BJ (cell line): ENCODE measurements around the gene DNAJC18. TPM values are rescaled to one million over a fixed set of nuclear protein-coding genes. Genes with fewer than 3 reads are reported as not detected.

Experiments
- CTCF ChIA-PET: fragments of 350-600 bp; formaldehyde crosslinking; extraction: SDS; loops from one replicate; lab custom pipeline; 2021; ENCODE audit warnings: antibody characterized with exemption, inconsistent platforms; lab: Yijun Ruan, JAX
- POLR2A ChIA-PET: fragments of 300-600 bp; sonication (Branson Sonifier 250); formaldehyde crosslinking; extraction: SDS; loops from one replicate; lab custom pipeline; 2021; ENCODE audit warnings: antibody characterized with exemption; lab: Charles Lee
- DNase-seq: peaks from one replicate; pipeline ENCODE4 v3.0.0-alpha.2; 2011; ENCODE audit warnings: low read depth
- H3K27me3 ChIP-seq: 2 replicates; pipeline ENCODE4 v1.6.0; 2011; ENCODE audit warnings: low read length; ENCODE audit not compliant: control insufficient read depth, insufficient read depth
- H3K36me3 ChIP-seq: 2 replicates; pipeline ENCODE4 v1.5.1; 2011; ENCODE audit warnings: low read length; ENCODE audit not compliant: control insufficient read depth, insufficient read depth
- H3K4me3 ChIP-seq: 2 replicates; pipeline ENCODE4 v1.5.1; 2011; ENCODE audit warnings: low read depth, mild to moderate bottlenecking, control low read depth, low read length
- CTCF ChIP-seq: IDR thresholded peaks from 2 replicates; pipeline ENCODE4 v1.5.1; 2011; ENCODE audit warnings: low read depth, mild to moderate bottlenecking, control low read depth, inconsistent platforms, low read length, moderate library complexity; ENCODE audit not compliant: insufficient read depth
- polyA plus RNA-seq: library from polyadenylated mRNA; depleted of rRNA; stranded (reverse); fragments of >200 nt; gene quantifications from 2 replicates; pipeline ENCODE4 v1.2.3, GENCODE V29; 2011

DNAJC18 gene
- polyA plus RNA-seq, 1 experiment: 5.2 TPM

DNA sequence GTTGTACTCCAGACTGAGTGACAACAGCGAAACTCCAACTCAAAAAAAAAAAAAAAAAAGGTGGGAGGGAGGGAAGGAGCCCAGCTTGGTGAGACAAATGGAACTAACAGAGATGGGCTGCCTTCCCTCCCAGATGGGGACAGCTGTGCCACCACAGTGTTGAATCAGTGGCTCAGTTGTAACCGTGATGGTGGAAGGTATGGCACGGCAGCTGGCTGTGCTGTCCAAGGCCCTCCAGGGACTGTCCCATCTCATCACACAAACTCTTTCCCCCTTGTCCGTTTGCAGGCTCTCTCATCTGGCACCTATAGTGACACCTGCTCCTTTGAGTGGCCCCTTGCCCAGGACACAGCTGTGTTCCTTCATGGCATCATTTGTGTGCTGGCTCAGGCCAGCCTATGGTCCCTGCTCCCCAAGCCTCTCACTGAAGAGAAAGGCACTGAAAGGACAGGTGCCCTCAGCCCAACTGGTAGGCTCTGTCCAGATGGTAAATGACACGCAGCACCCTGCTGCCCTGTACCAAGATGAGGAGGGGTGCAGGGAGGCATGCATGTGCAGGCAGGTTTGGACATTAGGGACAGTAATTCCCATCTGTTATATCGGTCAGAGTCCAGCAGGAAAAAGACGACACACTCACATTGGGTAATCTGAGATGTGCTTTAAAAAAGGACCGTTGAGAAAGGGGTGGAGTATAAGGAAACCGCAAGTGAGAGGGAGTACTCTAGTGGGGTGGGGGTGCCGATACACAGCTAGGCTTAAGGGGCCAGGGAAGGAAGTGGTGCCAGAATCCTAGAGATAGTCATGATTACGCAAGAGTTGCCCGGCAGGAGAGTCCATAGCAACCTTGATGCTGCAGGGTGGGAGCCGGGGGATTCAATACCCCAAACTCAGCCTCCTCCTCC, 35.8 kb upstream of the DNAJC18 start:
- CTCF ChIA-PET: interaction anchor here (1.4 to 1.8 kb wide), 2 partner anchors 17 to 52 kb away, joined by 7 read pairs; no protein-coding TSS in a partner anchor
- Histone ChIP-seq H3K4me3 (no peak overlapping the region), H3K27me3 (no peaks in the 10 kb centered on the region), H3K36me3 (peaks cover 21% of the 10 kb centered on the region)
- POLR2A ChIA-PET: no interaction called here
- DNase-seq: peak; percentile 46
- TF ChIP-seq CTCF: no peak

GRCh38 chr5:139473565-139473964, 34.2 kb upstream of the DNAJC18 start:
- Histone ChIP-seq H3K27me3 (no peaks in the 10 kb centered on the region), H3K36me3 (peaks cover 19% of the 10 kb centered on the region), H3K4me3 (no peak overlapping the region)
- ChIA-PET CTCF (interaction anchor here (0.9 to 2.0 kb wide), 3 partner anchors 40 to 51 kb away, joined by 3 to 7 read pairs (median 5); no protein-coding TSS in a partner anchor), POLR2A (interaction anchor here (0.6 kb wide), 1 partner anchor 138 kb away, joined by 4 read pairs; no protein-coding TSS in a partner anchor)
- no peak for TF ChIP-seq CTCF
- no peak for DNase-seq

- POLR2A ChIA-PET: interaction anchor here (0.6 kb wide), 1 partner anchor 138 kb away, joined by 4 read pairs; no protein-coding TSS in a partner anchor
- CTCF ChIA-PET: interaction anchor here (1.8 to 2.0 kb wide), 2 partner anchors 40 to 50 kb away, joined by 5 to 7 read pairs; no protein-coding TSS in a partner anchor
Observed at GRCh38 chr5:139473105-139473504, 33.8 kb upstream of the DNAJC18 start.

GRCh38 chr5:139472386-139473030, 33.2 kb upstream of the DNAJC18 start:
- H3K27me3 ChIP-seq: no peaks in the 10 kb centered on the region
- no peak for DNase-seq
- H3K4me3 ChIP-seq: no peak overlapping the region
- no peak for TF ChIP-seq CTCF
- peaks cover 11% of the 10 kb centered on the region for H3K36me3 ChIP-seq
- ChIA-PET POLR2A (no interaction called here), CTCF (interaction anchor here (2.0 kb wide), 1 partner anchor 41 kb away, joined by 5 read pairs; no protein-coding TSS in a partner anchor)

More at GRCh38 chr5:139473105-139473504, 33.8 kb upstream of the DNAJC18 start:
- DNase-seq: no peak
- TF ChIP-seq CTCF: no peak
- Histone ChIP-seq H3K36me3 (peaks cover 15% of the 10 kb centered on the region), H3K27me3 (no peaks in the 10 kb centered on the region), H3K4me3 (no peak overlapping the region)
